Fibroblast of villous mesenchyme (primary cell): ENCODE data around the gene PROK1. TPM values are rescaled to one million over a fixed set of nuclear protein-coding genes. Genes with fewer than 3 reads are reported as not detected.

Experiments
- DNase-seq: peaks from one replicate; pipeline ENCODE4 v3.0.0-alpha.2; 2010; ENCODE audit warnings: low read depth
- H3K4me3 ChIP-seq: 2 replicates; pipeline ENCODE4 v1.5.1; 2011; ENCODE audit warnings: low read depth, mild to moderate bottlenecking, low read length
- total RNA-seq: library from RNA; depleted of rRNA; stranded (reverse); fragments of >200 nt; gene quantifications from 2 replicates; pipeline ENCODE4 v1.2.3, GENCODE V29; 2012
- TF ChIP-seq, protein P1 (sequence below): IDR thresholded peaks from 2 replicates; pipeline ENCODE4 v1.5.1; 2012; ENCODE audit warnings: low read depth, mild to moderate bottlenecking, low read length; ENCODE audit not compliant: insufficient read depth

Gene PROK1
- total RNA-seq, 1 donor, result not detected

DNA sequence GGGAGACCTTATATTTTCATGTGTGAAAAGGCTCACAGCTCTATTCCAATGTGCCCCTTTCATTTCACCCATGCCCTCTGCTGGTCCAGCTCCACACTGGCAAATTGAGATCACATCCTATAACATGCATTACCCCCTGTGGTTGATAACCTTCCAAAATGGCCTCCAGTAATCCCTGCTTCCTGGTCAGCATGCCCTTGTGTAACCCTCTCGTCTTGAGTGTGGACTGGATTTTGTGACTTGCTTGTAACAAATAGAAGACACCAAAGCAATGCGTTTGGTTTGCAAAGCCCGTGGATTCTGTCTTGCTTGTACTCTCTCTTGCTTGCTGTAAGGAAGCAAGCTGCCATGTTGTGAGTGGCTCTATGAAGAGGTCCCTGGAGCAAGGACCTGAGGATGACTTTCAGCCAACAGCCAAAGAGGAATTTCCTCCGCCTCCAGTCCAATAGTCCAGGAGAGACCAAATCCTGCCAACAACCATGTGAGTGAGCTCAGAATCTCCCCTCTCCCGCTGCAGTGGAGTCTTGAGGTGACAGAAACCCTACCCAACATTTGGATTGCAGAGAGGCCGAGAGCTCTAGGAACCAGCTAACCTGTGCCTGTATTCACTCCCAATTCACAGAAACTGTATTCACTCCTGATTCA lies 50.7 kb downstream of the PROK1 start:
- H3K4me3 ChIP-seq, result no peak overlapping the region
- TF ChIP-seq, protein P1, sequence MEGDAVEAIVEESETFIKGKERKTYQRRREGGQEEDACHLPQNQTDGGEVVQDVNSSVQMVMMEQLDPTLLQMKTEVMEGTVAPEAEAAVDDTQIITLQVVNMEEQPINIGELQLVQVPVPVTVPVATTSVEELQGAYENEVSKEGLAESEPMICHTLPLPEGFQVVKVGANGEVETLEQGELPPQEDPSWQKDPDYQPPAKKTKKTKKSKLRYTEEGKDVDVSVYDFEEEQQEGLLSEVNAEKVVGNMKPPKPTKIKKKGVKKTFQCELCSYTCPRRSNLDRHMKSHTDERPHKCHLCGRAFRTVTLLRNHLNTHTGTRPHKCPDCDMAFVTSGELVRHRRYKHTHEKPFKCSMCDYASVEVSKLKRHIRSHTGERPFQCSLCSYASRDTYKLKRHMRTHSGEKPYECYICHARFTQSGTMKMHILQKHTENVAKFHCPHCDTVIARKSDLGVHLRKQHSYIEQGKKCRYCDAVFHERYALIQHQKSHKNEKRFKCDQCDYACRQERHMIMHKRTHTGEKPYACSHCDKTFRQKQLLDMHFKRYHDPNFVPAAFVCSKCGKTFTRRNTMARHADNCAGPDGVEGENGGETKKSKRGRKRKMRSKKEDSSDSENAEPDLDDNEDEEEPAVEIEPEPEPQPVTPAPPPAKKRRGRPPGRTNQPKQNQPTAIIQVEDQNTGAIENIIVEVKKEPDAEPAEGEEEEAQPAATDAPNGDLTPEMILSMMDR, result no peak
- no peak for DNase-seq

DNA sequence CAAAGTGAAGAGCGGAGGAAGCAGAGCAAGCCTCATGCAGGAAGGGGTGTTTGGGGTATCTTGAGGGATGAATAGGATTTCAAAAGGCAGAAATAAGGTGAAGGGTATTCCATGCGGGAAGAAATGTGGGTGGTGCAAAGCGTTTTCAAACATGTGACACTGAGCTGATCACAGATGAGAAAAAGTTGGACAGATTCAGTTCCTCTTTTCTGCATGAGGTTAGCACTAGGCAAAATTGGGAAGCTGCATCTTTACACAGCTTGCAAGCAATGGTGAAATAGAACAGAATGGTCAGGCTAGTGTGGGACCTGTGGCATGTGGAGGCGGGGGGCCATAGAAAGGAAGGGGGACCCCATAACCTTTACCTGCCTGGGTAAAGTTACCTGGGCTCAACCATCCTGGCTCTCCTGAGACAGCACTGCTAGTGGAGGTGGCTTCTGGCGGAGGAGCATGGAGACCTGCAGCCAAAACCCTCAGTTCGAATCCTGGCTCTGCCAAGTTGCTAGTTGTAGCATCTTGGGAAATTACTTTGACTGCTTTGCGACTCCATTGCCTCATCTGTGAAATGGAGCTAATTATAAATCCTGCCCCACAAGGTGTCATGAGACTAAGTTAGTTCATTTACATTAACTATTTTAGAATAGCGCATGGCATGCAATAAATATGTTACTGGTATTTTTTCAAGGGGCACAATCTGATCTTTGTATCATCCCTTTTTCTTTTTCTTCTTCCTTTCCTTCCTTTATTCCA lies 51.6 kb downstream of the PROK1 start:
- DNase-seq, result no peak
- H3K4me3 ChIP-seq, result no peak overlapping the region
- TF ChIP-seq, protein P1, result no peak

GRCh38 chr1:110503471-110503870 lies 52.5 kb downstream of the PROK1 start:
- TF ChIP-seq, protein P1, result no peak
- DNase-seq, result no peak
- no peak overlapping the region for H3K4me3 ChIP-seq

- TF ChIP-seq, protein P1, result no peak
- H3K4me3 ChIP-seq, result no peak overlapping the region
- no peak for DNase-seq
Observed at GRCh38 chr1:110504226-110504625, 53.3 kb downstream of the PROK1 start.

- DNase-seq, result no peak
- TF ChIP-seq, protein P1, result no peak
- no peak overlapping the region for H3K4me3 ChIP-seq
Observed at GRCh38 chr1:110505596-110505995, 54.6 kb downstream of the PROK1 start.

- no peak overlapping the region for H3K4me3 ChIP-seq
- DNase-seq, result no peak
- TF ChIP-seq, protein P1, result no peak
Observed at GRCh38 chr1:110506541-110506940, 55.6 kb downstream of the PROK1 start.

Other genes starting within 250 kb of the PROK1 start
- gene KCNC4, start 240.8 kb upstream of the PROK1 start, total RNA-seq, result 0.64 and 1.7 TPM in 2 replicates
- gene RBM15, start 111.8 kb upstream of the PROK1 start, total RNA-seq, result 42.2 and 54.0 TPM in 2 replicates
- gene SLC16A4, start 60.1 kb upstream of the PROK1 start, total RNA-seq, result 73.4 and 241 TPM in 2 replicates
- gene LAMTOR5, start 43.5 kb upstream of the PROK1 start, total RNA-seq, result 57.3 and 64.3 TPM in 2 replicates
- gene KCNA10, start 68.0 kb downstream of the PROK1 start, total RNA-seq, result not detected in 2 replicates
- under 0.01 TPM in 1 of 2 replicates, not detected in the other for gene KCNA2, start 155.2 kb downstream of the PROK1 start, total RNA-seq
- under 0.01 and 0.64 TPM in 2 replicates for gene KCNA3, start 223.8 kb downstream of the PROK1 start, total RNA-seq